CD4-positive, alpha-beta T cell treated with Interferon alpha-2 for 1 hour (primary cell): Measurements from ENCODE around the gene MYOCD.

ENCODE experiments used
- DNase-seq, 2 donors: peaks; one replicate each; pipeline ENCODE4 v3.0.0-alpha.2; 2020 to 2022

The MYOCD gene

DNA sequence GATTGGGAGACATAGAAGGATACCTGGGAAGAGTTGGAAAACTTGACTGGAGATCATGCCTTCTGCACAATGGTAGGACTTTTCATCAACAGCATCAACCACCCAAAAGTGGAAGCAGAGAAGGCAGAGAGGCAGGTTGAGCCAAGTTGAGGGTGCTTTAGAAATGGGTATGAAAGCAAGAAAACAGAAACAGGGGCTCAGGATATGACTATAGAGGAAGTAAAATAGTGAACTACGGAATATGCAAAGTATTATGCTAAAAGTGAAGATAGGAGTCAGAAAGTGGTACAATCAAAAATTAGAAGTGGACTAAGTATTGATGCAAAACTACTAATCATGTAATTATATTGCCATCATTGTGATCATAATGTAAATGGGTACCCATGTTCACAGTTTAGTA is 107.5 kb downstream of the MYOCD start:
- DNase-seq = no peak

DNA sequence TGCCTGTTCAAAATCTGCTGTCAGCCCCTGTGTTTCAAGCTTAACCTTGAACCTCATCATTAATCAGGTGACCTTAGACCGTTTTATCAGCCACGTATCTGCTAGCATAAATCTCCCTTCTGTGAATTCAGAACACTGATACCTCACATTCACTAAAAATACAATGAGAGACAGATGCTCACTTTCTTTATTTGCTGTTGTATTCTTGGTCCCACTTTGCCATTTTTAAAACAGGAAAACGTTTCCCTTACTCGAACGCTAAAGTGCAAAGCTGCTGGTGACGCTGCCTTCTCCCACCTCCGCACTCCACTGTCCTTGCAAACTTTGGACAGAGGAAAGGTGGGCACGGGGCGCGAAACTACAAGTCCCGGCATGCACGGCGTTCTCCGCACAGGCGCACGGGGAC is 123.4 kb downstream of the MYOCD start:
- DNase-seq = no peak

DNA sequence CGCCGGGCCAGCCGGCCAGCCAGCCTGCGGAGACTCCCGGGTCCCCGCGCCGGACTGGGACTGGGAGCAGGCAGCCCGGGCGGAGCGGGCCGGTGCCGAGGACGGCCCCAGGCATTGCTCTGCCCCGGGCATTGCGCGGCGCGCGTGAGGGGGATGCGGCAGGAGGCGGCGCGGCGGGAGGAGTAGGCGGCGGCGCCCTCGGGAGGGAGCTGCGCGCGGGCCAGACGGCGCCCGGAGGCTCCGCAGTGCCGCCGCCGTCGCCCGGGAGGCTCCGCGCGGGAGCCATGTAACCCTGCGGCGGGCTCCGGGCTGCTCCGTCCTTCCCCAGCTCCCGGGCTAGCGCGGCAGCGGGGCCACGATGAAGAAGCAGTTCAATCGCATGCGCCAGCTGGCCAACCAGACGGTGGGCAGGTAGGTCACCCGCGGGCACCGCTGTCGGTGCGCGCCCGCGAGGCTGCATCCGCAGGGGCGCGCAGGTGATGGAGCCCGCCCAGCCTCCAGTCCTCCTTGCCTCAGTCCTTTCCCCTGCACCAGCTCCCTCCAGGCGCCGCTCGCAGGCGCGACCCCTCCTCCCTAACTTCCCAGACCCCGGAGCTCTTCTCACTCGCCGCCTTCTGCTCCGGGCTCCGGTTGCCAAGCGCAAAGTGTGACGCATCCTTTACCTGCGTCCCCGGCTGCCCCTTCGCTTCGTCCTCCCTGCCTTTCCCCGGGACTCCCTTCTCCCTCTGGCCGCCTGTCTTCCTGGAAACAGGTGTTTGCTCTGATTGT is 124.0 kb downstream of the MYOCD start, which contains the start of gene ARHGAP44:
TSS of gene ARHGAP44 (plus strand) at position 18 of the 768 bp plus-strand sequence. CDS start at position 359, 341 bp downstream.
- DNase-seq = no peak

DNA sequence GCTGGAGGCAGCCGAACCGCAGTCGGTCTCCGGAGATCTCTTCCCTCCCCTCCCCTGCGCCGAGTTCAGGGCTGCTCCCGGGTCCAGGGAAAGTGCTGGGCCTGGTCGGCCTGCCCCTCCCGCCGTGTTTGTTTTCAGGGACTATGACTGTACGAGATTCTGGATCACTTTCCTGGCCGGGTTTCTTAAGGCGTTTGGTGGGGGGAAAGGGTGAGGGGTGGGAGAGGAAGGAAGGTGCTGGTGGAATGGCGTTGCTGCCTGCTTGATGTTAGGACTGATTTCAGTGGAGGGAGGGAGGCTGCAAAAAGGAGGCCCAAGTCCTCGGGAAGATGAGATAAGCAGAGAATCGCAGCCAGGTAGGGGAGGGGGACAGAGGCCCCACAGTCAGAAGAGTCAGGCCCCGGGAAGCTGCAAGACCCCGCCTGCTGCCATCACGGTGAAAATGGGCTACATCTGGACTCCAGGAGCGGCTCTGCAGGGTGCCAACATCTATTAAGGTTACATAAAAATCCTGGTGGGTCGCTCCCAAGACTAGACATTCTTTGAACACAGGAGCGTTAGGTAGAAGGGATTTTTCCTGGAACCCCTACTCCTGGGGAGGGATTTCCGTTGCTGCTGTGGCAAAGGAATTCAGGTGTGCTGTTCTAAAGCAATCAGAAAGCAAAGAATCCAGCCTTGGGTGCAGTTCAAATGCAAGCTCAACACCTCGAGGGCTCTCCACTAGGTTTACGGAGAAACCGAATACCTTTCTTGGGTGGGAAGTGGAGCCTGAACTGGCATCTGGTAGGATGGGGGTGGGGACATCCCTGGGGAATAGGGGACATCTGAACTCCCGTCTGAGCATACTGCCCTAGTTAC is 124.8 kb downstream of the MYOCD start:
- DNase-seq = no peak

DNA sequence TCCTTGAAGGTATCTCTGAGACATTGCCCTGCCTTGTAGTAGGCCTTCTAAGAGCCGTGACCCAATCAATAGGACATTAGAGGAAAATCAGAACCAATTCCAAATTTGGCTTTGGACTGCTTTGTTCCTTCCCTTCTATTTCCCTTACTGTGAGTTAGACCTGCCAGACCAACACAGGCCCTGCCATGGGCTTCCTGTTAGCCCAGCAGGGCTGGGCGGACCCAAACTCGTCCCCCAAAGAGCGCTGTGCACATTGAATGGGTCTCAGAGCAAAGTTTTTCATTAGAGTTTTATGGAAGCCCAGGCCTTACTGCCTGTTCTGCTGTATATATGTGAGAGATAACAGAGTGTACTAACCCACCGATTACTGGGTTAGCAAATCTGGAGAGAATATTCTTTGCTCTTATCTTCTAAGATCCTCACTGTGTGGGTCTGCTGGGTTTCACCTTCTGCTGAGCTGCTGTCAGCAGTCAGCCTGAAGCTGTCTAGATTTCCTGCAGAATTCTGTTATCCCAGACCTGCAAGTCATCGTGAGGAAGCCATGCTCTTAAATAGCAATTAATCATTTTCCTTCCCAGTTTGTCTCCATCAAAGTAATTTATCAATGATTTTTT is 129.3 kb downstream of the MYOCD start:
- no peak for DNase-seq

DNA sequence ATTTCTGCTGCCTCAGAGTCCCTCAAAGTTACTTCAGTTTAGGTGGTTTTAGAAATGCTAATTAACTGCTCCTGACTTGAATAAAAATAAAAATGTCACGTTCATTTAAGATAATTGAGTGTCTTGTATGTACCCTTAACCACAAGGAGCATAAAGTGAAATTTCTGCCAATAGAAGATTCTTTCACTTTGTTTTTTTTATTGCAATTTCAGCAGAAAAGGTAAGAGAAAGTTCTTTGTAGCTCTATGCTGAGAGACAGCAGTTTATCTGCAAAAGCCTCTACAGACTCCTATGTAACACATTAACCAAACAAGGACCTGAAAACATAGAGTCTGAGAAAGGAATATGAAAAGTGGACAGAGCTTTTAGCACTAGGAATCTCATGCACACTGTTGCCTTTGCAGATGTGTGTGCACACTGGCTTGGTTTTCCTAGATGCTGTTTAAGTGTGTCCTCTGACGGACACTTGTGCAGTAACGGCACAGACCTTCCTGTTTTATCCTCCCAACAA is 135.2 kb downstream of the MYOCD start:
- DNase-seq = no peak

DNA sequence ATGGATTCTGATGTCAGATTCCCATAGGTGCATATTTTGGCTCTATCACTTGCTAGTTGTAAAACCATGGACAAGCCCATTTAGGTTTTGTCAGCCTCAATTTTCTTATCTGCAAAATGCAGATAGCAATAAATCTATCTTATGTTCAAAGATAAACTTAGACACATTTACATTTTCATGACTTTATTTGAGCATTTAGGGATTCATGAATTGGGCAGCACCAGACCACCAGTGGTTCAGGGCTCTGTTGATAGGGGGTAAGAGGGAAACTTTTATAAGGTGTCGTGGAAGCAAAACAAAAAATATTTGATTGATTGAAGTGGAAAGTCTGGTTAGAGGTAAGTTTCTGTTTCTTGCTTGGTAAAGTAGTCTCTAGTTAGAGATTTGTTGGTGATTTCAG is 140.9 kb downstream of the MYOCD start:
- DNase-seq = no peak

DNA sequence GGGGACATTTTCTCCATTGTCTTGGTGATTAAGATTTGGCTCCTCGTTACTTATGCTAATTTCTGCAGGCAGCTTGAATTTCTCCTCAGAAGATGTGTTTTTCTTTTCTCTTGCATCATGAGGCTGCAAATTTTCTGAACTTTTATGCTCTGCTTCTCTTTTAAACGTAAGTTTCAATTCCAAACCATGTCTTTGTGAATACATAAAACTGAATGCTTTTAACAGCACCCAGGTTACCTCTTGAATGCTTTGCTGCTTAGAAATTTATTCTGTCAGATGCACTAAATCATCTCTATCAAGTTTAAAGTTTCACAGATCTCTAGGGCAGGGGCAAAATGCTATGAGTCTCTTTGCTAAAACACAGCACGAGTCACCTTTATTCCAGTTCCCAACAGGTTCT is 143.0 kb downstream of the MYOCD start:
- no peak for DNase-seq

DNA sequence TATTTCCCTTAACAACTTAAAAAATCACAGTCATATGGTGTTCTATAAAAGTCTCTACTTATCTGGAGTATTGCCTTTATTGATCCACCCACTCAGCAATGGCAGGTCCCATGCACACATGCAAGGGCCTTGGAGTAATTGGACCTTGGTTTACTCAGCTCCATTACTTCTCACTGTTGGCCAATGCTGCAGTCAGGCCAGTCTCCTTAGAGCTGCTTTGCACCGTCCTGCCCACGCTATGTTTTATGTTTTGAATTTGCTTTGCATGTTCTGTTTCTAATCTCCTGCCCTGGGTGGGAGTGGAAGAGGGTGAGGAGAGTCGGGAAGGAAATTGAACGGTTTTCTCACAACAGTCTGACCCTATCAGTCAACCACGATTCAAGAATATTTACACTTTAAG is 147.2 kb downstream of the MYOCD start:
- DNase-seq = no peak

DNA sequence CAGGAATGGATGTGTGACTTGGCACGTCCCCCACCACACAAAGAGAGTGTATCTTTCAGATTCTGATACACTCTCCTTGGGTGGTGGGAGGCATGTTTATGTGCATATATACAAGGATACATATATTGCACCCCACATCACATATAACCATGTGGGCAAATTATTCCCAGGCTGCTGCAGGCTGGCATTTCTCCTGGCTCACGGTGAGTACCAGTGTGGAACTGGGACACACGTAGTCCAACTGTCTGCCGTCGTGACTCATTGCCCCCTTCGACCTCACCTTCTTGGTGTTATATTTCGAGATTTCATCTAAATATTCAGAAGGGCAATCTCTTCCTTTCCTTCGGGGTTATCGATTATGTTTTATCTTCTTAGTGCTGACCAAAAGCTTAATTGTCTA is 148.0 kb downstream of the MYOCD start:
- no peak for DNase-seq

DNA sequence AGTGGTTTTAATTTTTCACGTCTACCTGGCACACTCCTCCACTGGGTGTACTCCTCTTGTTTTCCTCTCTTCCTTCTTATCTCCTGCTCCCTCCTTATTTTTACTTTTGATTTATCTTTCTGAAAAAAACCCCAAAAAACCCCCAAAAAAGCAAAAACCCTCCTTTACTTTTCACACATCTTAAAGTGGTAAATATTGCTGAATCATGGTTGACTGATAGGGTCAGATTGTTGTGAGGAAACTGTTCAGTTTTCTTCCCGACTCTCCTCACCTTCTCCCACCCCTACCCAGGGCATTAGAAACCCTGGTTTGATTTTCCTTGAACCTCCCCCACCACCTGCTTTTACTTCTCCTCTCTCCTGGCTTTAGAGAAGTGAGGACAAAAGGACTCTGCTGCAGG is 149.0 kb downstream of the MYOCD start:
- DNase-seq = no peak

DNA sequence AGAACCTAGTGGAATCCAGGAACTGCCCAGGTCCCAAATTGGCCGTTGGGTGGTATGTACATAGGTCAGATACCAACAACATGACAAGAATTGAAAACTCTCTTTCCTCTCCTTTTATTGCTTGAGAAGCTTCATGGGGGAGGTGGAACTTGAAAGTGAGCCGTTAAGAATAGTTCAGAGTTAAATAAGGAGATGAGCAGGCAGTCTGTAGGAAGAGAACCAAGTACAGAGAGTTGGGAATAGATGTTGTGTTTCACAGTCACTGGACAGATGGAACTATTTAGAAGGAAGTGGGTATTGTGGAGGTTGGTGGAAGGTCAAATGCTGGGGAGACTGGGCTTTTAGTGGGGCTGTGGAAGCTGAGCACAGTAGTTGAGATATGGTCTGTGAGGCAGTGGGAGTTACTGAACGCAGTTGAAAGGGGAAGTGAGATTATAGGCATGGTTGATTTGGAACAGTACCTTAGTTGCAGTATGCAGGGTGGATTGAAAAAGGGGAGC is 150.0 kb downstream of the MYOCD start:
- DNase-seq = no peak
